ENCODE measurements around the gene EHMT2. TPM values are rescaled to one million over a fixed set of nuclear protein-coding genes. Genes with fewer than 3 reads are reported as not detected.

The EHMT2 gene
- total RNA-seq, 1 experiment from 2014 or later: 137 TPM

DNA sequence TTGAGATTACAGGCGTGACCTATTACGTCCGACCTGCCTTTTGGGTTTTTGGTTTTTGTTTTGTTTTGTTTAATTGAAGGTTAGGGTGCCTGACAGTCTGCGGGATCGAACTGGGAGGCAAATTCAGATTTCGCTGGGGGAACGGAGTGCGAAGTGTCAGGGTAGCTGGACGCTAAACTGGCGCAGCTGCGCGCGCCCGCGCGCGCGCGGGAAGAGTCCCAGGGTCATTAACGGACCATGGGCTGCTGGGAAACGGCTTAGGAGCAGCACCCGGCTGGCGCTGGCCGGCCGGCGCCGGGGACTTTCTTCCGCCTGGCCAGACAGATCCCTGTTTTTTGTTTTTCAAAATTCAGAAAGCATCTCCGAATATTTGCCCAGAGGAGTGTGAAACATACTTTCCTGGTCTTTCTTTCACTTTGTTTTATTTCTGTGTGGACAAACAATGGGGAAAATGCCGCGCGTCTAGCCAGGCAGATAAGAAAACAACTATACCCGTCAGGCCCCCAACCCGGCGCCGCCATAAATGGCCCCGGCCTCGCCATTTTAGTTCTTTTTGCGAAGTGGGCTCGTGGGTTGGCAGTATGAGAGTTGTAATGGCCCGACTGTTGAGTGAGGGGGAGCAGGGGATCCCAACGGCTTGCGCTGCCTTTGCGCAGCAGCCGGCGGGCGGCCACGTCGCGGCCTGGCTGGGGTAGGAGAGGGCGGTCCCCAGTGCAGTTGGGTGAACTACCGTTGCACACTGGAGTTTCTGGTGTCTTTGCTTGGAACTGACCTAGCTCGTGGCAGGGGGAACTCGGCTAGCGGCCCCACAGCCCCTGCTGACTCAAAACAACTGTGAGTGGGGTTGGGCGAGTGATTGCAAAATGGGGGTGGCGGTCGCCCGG lies 62.9 kb downstream of the EHMT2 start (continued):
- TF ChIP-seq ZSCAN18 (CRISPR knock-in tag; IDR thresholded peaks at IDR 0.05) (no peak), NFATC4 (CRISPR knock-in tag; IDR thresholded peaks at IDR 0.05) (peak; percentile 16; the same call in 1 of the 2 replicates), ZNF396 (CRISPR knock-in tag; IDR thresholded peaks at IDR 0.05; ENCODE audit: borderline replicate concordance) (no peak), ERG (CRISPR knock-in tag; IDR thresholded peaks at IDR 0.05) (0 out of 2 replicates have a peak, but pooled peaks have one; percentile 33), ZNF423 (CRISPR knock-in tag; IDR thresholded peaks at IDR 0.05) (no peak), JUN (CRISPR knock-in tag; IDR thresholded peaks at IDR 0.05) (no peak), ZNF671 (CRISPR knock-in tag; IDR thresholded peaks at IDR 0.05) (no peak), ESRRA (CRISPR knock-in tag; IDR thresholded peaks at IDR 0.05; ENCODE audit: borderline replicate concordance) (no peak), ATF1 (CRISPR knock-in tag; IDR thresholded peaks at IDR 0.05) (no peak), IRF2 (CRISPR knock-in tag; IDR thresholded peaks at IDR 0.05; ENCODE audit: borderline replicate concordance, low read depth) (no peak), SOX15 (CRISPR knock-in tag; IDR thresholded peaks at IDR 0.05) (no peak), GTF2I (CRISPR knock-in tag; conservative IDR thresholded peaks at IDR 0.05) (no peak), IRF1 (CRISPR knock-in tag; IDR thresholded peaks at IDR 0.05) (no peak), CBFB (CRISPR knock-in tag; IDR thresholded peaks at IDR 0.05; ENCODE audit: low read depth) (no peak), ZBTB21 (CRISPR knock-in tag; IDR thresholded peaks at IDR 0.05; ENCODE audit: borderline replicate concordance) (no peak), NR2C2 (CRISPR knock-in tag; IDR thresholded peaks at IDR 0.05) (no peak), ZNF121 (CRISPR knock-in tag; IDR thresholded peaks at IDR 0.05) (no peak), AR (CRISPR knock-in tag; IDR thresholded peaks at IDR 0.05) (no peak), NFE2L1 (CRISPR knock-in tag; IDR thresholded peaks at IDR 0.05) (no peak)
- TF ChIP-seq, protein P1, sequence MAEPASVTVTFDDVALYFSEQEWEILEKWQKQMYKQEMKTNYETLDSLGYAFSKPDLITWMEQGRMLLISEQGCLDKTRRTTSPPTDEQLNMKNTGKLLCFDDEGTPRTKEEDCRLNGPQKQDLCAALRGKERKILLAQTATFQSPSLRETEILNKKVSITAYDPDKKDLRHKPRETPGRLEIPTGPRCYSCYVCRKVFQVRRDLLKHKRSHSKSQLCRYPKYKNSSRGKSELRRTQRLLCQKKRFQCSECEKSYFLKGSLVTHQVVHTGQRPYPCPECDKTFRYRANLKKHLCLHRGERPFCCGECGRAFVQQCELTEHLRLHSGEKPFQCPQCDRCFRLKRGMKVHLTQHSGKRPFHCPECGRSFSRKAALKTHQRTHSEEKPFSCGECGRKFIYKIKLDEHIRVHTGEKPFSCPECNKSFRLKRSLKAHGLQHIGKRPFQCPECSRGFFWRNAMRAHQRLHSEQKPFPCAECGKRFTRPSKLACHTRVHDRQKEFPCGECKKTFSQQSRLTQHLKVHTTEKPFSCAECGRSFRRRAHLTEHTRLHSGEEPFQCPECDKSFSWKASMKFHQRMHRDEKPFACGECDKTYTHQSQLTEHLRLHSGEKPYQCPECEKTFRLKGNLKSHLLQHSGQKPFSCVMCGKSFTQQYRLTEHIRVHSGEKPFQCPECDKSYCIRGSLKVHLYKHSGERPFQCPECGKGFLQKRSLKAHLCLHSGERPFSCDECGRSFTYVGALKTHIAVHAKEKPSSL (CRISPR knock-in tag; conservative IDR thresholded peaks at IDR 0.05): 0 out of 2 replicates have a peak, but pooled peaks have one; percentile 13
- TF ChIP-seq, protein P2, sequence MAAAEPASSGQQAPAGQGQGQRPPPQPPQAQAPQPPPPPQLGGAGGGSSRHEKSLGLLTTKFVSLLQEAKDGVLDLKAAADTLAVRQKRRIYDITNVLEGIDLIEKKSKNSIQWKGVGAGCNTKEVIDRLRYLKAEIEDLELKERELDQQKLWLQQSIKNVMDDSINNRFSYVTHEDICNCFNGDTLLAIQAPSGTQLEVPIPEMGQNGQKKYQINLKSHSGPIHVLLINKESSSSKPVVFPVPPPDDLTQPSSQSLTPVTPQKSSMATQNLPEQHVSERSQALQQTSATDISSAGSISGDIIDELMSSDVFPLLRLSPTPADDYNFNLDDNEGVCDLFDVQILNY (CRISPR knock-in tag; IDR thresholded peaks at IDR 0.05): peak; percentile 58; the same call in 1 of the 2 replicates
- TF ChIP-seq, protein P3, sequence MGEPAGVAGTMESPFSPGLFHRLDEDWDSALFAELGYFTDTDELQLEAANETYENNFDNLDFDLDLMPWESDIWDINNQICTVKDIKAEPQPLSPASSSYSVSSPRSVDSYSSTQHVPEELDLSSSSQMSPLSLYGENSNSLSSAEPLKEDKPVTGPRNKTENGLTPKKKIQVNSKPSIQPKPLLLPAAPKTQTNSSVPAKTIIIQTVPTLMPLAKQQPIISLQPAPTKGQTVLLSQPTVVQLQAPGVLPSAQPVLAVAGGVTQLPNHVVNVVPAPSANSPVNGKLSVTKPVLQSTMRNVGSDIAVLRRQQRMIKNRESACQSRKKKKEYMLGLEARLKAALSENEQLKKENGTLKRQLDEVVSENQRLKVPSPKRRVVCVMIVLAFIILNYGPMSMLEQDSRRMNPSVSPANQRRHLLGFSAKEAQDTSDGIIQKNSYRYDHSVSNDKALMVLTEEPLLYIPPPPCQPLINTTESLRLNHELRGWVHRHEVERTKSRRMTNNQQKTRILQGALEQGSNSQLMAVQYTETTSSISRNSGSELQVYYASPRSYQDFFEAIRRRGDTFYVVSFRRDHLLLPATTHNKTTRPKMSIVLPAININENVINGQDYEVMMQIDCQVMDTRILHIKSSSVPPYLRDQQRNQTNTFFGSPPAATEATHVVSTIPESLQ (CRISPR knock-in tag; IDR thresholded peaks at IDR 0.05): no peak
- TF ChIP-seq, protein P4, sequence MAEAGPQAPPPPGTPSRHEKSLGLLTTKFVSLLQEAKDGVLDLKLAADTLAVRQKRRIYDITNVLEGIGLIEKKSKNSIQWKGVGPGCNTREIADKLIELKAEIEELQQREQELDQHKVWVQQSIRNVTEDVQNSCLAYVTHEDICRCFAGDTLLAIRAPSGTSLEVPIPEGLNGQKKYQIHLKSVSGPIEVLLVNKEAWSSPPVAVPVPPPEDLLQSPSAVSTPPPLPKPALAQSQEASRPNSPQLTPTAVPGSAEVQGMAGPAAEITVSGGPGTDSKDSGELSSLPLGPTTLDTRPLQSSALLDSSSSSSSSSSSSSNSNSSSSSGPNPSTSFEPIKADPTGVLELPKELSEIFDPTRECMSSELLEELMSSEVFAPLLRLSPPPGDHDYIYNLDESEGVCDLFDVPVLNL (CRISPR knock-in tag; IDR thresholded peaks at IDR 0.05; ENCODE audit: borderline replicate concordance, low read depth): no peak
- TF ChIP-seq, protein P5, sequence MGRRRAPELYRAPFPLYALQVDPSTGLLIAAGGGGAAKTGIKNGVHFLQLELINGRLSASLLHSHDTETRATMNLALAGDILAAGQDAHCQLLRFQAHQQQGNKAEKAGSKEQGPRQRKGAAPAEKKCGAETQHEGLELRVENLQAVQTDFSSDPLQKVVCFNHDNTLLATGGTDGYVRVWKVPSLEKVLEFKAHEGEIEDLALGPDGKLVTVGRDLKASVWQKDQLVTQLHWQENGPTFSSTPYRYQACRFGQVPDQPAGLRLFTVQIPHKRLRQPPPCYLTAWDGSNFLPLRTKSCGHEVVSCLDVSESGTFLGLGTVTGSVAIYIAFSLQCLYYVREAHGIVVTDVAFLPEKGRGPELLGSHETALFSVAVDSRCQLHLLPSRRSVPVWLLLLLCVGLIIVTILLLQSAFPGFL (CRISPR knock-in tag; IDR thresholded peaks at IDR 0.05; ENCODE audit: borderline replicate concordance): 0 out of 2 replicates have a peak, but pooled peaks have one; percentile 24

Measured in WTC11 (cell line).